ENCODE data around the gene COLQ. TPM values are rescaled to one million over a fixed set of nuclear protein-coding genes. Genes with fewer than 3 reads are reported as not detected.

COLQ gene
- total RNA-seq, 1 experiment from 2014 or later = not detected

- H3K9me3 ChIP-seq = no peaks in the 10 kb centered on the region
- DNase-seq = no peak
- no peak overlapping the region for H3K4me3 ChIP-seq (ENCODE audit: low read depth, low read length)
- H3K36me3 Mint-ChIP-seq (ENCODE audit: insufficient read depth, unreplicated experiment) = no peaks in the 10 kb centered on the region
- H3K9me3 Mint-ChIP-seq (ENCODE audit: unreplicated experiment) = no peaks in the 10 kb centered on the region
- TF ChIP-seq, protein P1, sequence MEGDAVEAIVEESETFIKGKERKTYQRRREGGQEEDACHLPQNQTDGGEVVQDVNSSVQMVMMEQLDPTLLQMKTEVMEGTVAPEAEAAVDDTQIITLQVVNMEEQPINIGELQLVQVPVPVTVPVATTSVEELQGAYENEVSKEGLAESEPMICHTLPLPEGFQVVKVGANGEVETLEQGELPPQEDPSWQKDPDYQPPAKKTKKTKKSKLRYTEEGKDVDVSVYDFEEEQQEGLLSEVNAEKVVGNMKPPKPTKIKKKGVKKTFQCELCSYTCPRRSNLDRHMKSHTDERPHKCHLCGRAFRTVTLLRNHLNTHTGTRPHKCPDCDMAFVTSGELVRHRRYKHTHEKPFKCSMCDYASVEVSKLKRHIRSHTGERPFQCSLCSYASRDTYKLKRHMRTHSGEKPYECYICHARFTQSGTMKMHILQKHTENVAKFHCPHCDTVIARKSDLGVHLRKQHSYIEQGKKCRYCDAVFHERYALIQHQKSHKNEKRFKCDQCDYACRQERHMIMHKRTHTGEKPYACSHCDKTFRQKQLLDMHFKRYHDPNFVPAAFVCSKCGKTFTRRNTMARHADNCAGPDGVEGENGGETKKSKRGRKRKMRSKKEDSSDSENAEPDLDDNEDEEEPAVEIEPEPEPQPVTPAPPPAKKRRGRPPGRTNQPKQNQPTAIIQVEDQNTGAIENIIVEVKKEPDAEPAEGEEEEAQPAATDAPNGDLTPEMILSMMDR (IDR thresholded peaks at IDR 0.05; ENCODE audit: insufficient read depth in 1 of 2, low read depth in 1 of 2, low read length in 1 of 2, severe bottlenecking in 1 of 2, unreplicated experiment in 1 of 2) = no peak
- H3K27me3 ChIP-seq (replicated peaks; ENCODE audit: control insufficient read depth, insufficient read depth, low read length) = no peaks in the 10 kb centered on the region
- H3K4me1 ChIP-seq = no peaks in the 10 kb centered on the region
- no TSS peak for BruUV-seq (replicated peaks)
- H3K4me1 Mint-ChIP-seq (ENCODE audit: low read depth, unreplicated experiment) = no peaks in the 10 kb centered on the region
- no peaks in the 10 kb centered on the region for H3K36me3 ChIP-seq (ENCODE audit: control insufficient read depth, insufficient read depth, low read length)
- intact Hi-C loops (cut with micrococcal nuclease; ENCODE audit: unreplicated experiment) = no loop called here
- no peaks in the 10 kb centered on the region for H3K27me3 Mint-ChIP-seq (ENCODE audit: insufficient read depth, unreplicated experiment)
- no peak overlapping the region for H3K4me3 Mint-ChIP-seq (ENCODE audit: unreplicated experiment)
- ChIA-PET POLR2A (no interaction called here), CTCF (no interaction called here)
- H3K27ac Mint-ChIP-seq (ENCODE audit: unreplicated experiment) = no peak overlapping the region
Measured at GRCh38 chr3:15512166-15512565, 9.3 kb downstream of the COLQ start.

- Mint-ChIP-seq H3K4me1 (ENCODE audit: low read depth, unreplicated experiment) (no peaks in the 10 kb centered on the region), H3K27ac (ENCODE audit: unreplicated experiment) (no peak overlapping the region), H3K9me3 (ENCODE audit: unreplicated experiment) (no peaks in the 10 kb centered on the region), H3K27me3 (ENCODE audit: insufficient read depth, unreplicated experiment) (no peaks in the 10 kb centered on the region), H3K36me3 (ENCODE audit: insufficient read depth, unreplicated experiment) (no peaks in the 10 kb centered on the region), H3K4me3 (ENCODE audit: unreplicated experiment) (no peak overlapping the region)
- TF ChIP-seq, protein P1 (IDR thresholded peaks at IDR 0.05; ENCODE audit: insufficient read depth in 1 of 2, low read depth in 1 of 2, low read length in 1 of 2, severe bottlenecking in 1 of 2, unreplicated experiment in 1 of 2) = no peak
- Histone ChIP-seq H3K4me1 (no peaks in the 10 kb centered on the region), H3K27me3 (replicated peaks; ENCODE audit: control insufficient read depth, insufficient read depth, low read length) (no peaks in the 10 kb centered on the region), H3K4me3 (ENCODE audit: low read depth, low read length) (no peak overlapping the region), H3K9me3 (no peaks in the 10 kb centered on the region), H3K36me3 (ENCODE audit: control insufficient read depth, insufficient read depth, low read length) (no peaks in the 10 kb centered on the region)
- ChIA-PET POLR2A (interaction anchor here (0.5 kb wide), 1 partner anchor 70 kb away, joined by 6 read pairs; no protein-coding TSS in a partner anchor), CTCF (no interaction called here)
- intact Hi-C loops (cut with micrococcal nuclease; ENCODE audit: unreplicated experiment) = no loop called here
- no TSS peak for BruUV-seq (replicated peaks)
- DNase-seq = no peak
Measured at GRCh38 chr3:15511156-15511555, 10.3 kb downstream of the COLQ start.

GRCh38 chr3:15510493-15510892 lies 11.0 kb downstream of the COLQ start:
- TF ChIP-seq, protein P1 (IDR thresholded peaks at IDR 0.05; ENCODE audit: insufficient read depth in 1 of 2, low read depth in 1 of 2, low read length in 1 of 2, severe bottlenecking in 1 of 2, unreplicated experiment in 1 of 2) = no peak
- Histone ChIP-seq H3K36me3 (ENCODE audit: control insufficient read depth, insufficient read depth, low read length) (no peaks in the 10 kb centered on the region), H3K27me3 (replicated peaks; ENCODE audit: control insufficient read depth, insufficient read depth, low read length) (no peaks in the 10 kb centered on the region), H3K9me3 (no peaks in the 10 kb centered on the region), H3K4me1 (no peaks in the 10 kb centered on the region), H3K4me3 (ENCODE audit: low read depth, low read length) (no peak overlapping the region)
- no peaks in the 10 kb centered on the region for H3K27me3 Mint-ChIP-seq (ENCODE audit: insufficient read depth, unreplicated experiment)
- no peaks in the 10 kb centered on the region for H3K9me3 Mint-ChIP-seq (ENCODE audit: unreplicated experiment)
- H3K4me1 Mint-ChIP-seq (ENCODE audit: low read depth, unreplicated experiment) = no peaks in the 10 kb centered on the region
- DNase-seq = no peak
- ChIA-PET CTCF (interaction anchor here (0.6 kb wide), 1 partner anchor 246 kb away, joined by 3 read pairs; no protein-coding TSS in a partner anchor), POLR2A (interaction anchor here (0.5 kb wide), 1 partner anchor 69 kb away, joined by 6 read pairs; no protein-coding TSS in a partner anchor)
- H3K27ac Mint-ChIP-seq (ENCODE audit: unreplicated experiment) = no peak overlapping the region
- BruUV-seq (replicated peaks) = no TSS peak
- intact Hi-C loops (cut with micrococcal nuclease; ENCODE audit: unreplicated experiment) = no loop called here
- no peak overlapping the region for H3K4me3 Mint-ChIP-seq (ENCODE audit: unreplicated experiment)
- no peaks in the 10 kb centered on the region for H3K36me3 Mint-ChIP-seq (ENCODE audit: insufficient read depth, unreplicated experiment)
